Hepatocyte (in vitro differentiated cells): ENCODE results near the gene IFI6. TPM values are rescaled to one million over a fixed set of nuclear protein-coding genes. Genes with fewer than 3 reads are reported as not detected.

Experiments
- DNase-seq: peaks from one replicate; pipeline ENCODE4 v3.0.0-alpha.2; 2016; ENCODE audit warnings: low spot score
- H2AFZ ChIP-seq: fragments of 200-600 bp; sonication (generic); 2 replicates; pipeline ENCODE4 v1.6.0; 2016; ENCODE audit warnings: antibody characterized with exemption, mild to moderate bottlenecking
- H3K27ac ChIP-seq: fragments of 200-600 bp; sonication (generic); 2 replicates; pipeline ENCODE4 v1.5.1; 2016; ENCODE audit warnings: mild to moderate bottlenecking
- H3K27me3 ChIP-seq: fragments of 200-600 bp; sonication (generic); 2 replicates; pipeline ENCODE4 v1.6.1; 2016
- H3K36me3 ChIP-seq: fragments of 200-600 bp; sonication (generic); replicated peaks from 2 replicates; pipeline ENCODE4 v1.5.1; 2016; ENCODE audit warnings: low read depth; ENCODE audit not compliant: insufficient read depth
- H3K4me1 ChIP-seq: fragments of 200-600 bp; sonication (generic); 2 replicates; pipeline ENCODE4 v1.5.1; 2016; ENCODE audit warnings: mild to moderate bottlenecking, moderate library complexity; ENCODE audit not compliant: insufficient read depth
- H3K4me2 ChIP-seq: fragments of 200-600 bp; sonication (generic); 2 replicates; pipeline ENCODE4 v1.6.0; 2016
- H3K4me3 ChIP-seq: fragments of 200-600 bp; sonication (generic); 2 replicates; pipeline ENCODE4 v1.5.1; 2016; ENCODE audit warnings: mild to moderate bottlenecking
- H3K79me2 ChIP-seq: fragments of 200-600 bp; sonication (generic); 2 replicates; pipeline ENCODE4 v1.6.0; 2017; ENCODE audit warnings: mild to moderate bottlenecking
- H3K9me2 ChIP-seq: fragments of 200-600 bp; sonication (generic); replicated peaks from 2 replicates; pipeline ENCODE4 v1.6.0; 2017; ENCODE audit warnings: mild to moderate bottlenecking; ENCODE audit not compliant: insufficient read depth
- H3K9me3 ChIP-seq: fragments of 200-600 bp; sonication (generic); 2 replicates; pipeline ENCODE4 v1.5.1; 2016; ENCODE audit warnings: low read depth, mild to moderate bottlenecking
- H4K20me1 ChIP-seq: fragments of 200-600 bp; sonication (generic); 2 replicates; pipeline ENCODE4 v1.6.0; 2016; ENCODE audit warnings: mild to moderate bottlenecking; ENCODE audit not compliant: insufficient read depth, poor library complexity, severe bottlenecking
- CTCF ChIP-seq: fragments of 200-600 bp; sonication (generic); IDR thresholded peaks from 2 replicates; pipeline ENCODE4 v1.5.1; 2016; ENCODE audit warnings: antibody characterized with exemption, mild to moderate bottlenecking; ENCODE audit not compliant: poor library complexity
- EZH2 ChIP-seq: fragments of 200-600 bp; sonication (generic); IDR thresholded peaks from 2 replicates; pipeline ENCODE4 v1.6.1; 2016; ENCODE audit warnings: antibody characterized with exemption, mild to moderate bottlenecking, borderline replicate concordance
- EZH2phosphoT487 ChIP-seq: fragments of 200-600 bp; sonication (generic); IDR thresholded peaks from one replicate; pipeline ENCODE4 v1.6.1; 2018; ENCODE audit warnings: antibody characterized with exemption, mild to moderate bottlenecking, low read depth, moderate library complexity; ENCODE audit not compliant: unreplicated experiment, severe bottlenecking
- WGBS: methylation state at CpG from one replicate; pipeline ENCODE4 v1.1.6; 2016; ENCODE audit warnings: low lambda C conversion rate; ENCODE audit errors: missing lambda C conversion rate; 5-methylcytosine and 5-hydroxymethylcytosine counted together
- polyA plus RNA-seq: library from polyadenylated mRNA; unstranded; fragments of >200 nt; fragmentation: Nextera tagmentation; extraction: Ambion mirVana; gene quantifications from 2 replicates; pipeline ENCODE4 v1.2.1, GENCODE V29; 2016
- total RNA-seq: library from RNA; depleted of rRNA; stranded (reverse); fragments of >200 nt; gene quantifications from 2 replicates; pipeline ENCODE4 v1.2.3, GENCODE V29; 2014

The IFI6 gene
- total and polyA plus RNA-seq, 2 experiments from 2014 or later, result 114 to 194 TPM

GRCh38 chr1:27713869-27714513 lies 42.0 kb upstream of the IFI6 start:
- H3K4me2 ChIP-seq, result peak overlapping the region; percentile 29
- no peaks in the 10 kb centered on the region for H3K9me3 ChIP-seq
- WGBS, result 73% methylated on average over 3 of the region's 3 CpGs
- no peak for TF ChIP-seq EZH2
- no peak for TF ChIP-seq EZH2phosphoT487
- TF ChIP-seq CTCF, result no peak
- H3K9me2 ChIP-seq, result no peaks in the 10 kb centered on the region
- no peaks in the 10 kb centered on the region for H3K79me2 ChIP-seq
- peak overlapping the region; percentile 28 for H2AFZ ChIP-seq
- H4K20me1 ChIP-seq, result no peaks in the 10 kb centered on the region
- H3K4me3 ChIP-seq, result no peak overlapping the region
- no peaks in the 10 kb centered on the region for H3K27me3 ChIP-seq
- peaks cover 11% of the 10 kb centered on the region for H3K4me1 ChIP-seq
- H3K27ac ChIP-seq, result peak overlapping the region; percentile 31
- H3K36me3 ChIP-seq, result no peaks in the 10 kb centered on the region
- DNase-seq, result no peak

DNA sequence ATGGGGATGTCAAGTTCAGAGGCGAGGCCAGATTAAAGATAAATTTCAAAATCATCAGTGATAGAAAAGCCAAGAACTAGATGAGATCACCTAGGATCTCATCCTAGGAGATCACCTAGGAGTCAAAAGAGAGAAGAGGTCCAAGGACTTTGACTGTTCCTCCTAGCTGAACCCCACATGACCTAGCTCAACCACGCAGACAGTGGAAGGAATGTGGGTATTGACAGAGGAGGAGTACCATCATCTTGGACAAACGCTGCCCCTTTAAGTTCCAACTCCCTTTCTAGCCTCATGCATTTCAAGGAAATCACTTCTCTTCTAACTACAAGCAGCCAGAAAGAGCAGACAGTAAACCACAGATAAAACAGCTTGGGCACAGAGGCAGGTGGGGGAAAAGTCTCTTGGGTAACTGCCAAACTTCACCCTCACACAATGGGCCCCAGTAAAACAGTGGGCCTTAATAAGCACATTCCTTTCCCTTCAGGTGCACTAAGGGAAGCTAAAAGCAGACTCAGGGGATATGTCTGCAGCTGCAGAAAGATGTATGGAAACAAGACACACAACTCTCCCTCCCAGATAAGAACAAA lies 41.2 kb upstream of the IFI6 start:
- no peak for DNase-seq
- H3K27me3 ChIP-seq, result no peaks in the 10 kb centered on the region
- H3K4me1 ChIP-seq, result peaks cover 11% of the 10 kb centered on the region
- H3K27ac ChIP-seq, result peak overlapping the region; percentile 31
- no peaks in the 10 kb centered on the region for H3K79me2 ChIP-seq
- H2AFZ ChIP-seq, result peak overlapping the region; percentile 28
- H3K36me3 ChIP-seq, result no peaks in the 10 kb centered on the region
- H3K4me2 ChIP-seq, result peak overlapping the region; percentile 29
- no peak overlapping the region for H3K4me3 ChIP-seq
- H4K20me1 ChIP-seq, result no peaks in the 10 kb centered on the region
- no peaks in the 10 kb centered on the region for H3K9me3 ChIP-seq
- no peaks in the 10 kb centered on the region for H3K9me2 ChIP-seq
- WGBS, result 57% methylated on average over 3 of the region's 3 CpGs
- TF ChIP-seq CTCF, result no peak
- no peak for TF ChIP-seq EZH2phosphoT487

DNA sequence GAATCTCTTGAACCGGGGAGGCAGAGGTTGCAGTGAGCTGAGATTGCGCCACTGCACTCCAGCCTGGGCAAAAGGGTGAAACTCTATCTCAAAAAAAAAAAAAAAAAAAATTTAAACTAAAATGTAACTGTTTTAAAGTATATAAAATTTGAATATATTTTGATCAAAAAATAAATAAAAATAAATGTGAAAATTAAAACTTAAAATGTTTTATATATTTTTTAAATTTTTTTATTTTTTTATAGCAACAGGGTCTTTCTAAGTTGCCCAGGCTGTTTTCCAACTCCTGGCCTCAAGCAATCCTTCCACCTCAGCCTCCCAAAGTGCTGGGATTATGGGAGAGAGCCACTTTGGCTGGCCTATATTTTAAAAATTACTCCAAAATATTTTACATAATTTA lies 38.6 kb upstream of the IFI6 start:
- 100% methylated on average over 2 of the region's 2 CpGs for WGBS
- Histone ChIP-seq H3K9me2 (no peaks in the 10 kb centered on the region), H3K9me3 (no peaks in the 10 kb centered on the region), H3K4me1 (peaks cover 11% of the 10 kb centered on the region), H3K4me2 (no peak overlapping the region), H4K20me1 (no peaks in the 10 kb centered on the region), H2AFZ (no peak overlapping the region), H3K4me3 (no peak overlapping the region), H3K27me3 (no peaks in the 10 kb centered on the region), H3K27ac (no peak overlapping the region), H3K79me2 (no peaks in the 10 kb centered on the region), H3K36me3 (no peaks in the 10 kb centered on the region)
- DNase-seq, result no peak
- TF ChIP-seq CTCF (no peak), EZH2 (no peak), EZH2phosphoT487 (no peak)
